Calu3 (cell line): Measurements from ENCODE around the gene EMC8. TPM values are rescaled to one million over a fixed set of nuclear protein-coding genes. Genes with fewer than 3 reads are reported as not detected.

Experiments used
- BruUV-seq: library from RNA; stranded (reverse); fragments of 400-500 nt; replicated peaks from 2 replicates; lab custom pipeline; 2021; lab: Mats Ljungman, UMichigan
- CTCF ChIA-PET: fragments of 300-600 bp; sonication (Branson Sonifier 250); formaldehyde crosslinking; loops from one replicate; lab custom pipeline; 2022; ENCODE audit warnings: antibody characterized with exemption; lab: Charles Lee
- DNase-seq: peaks from one replicate; pipeline ENCODE4 v3.0.0; 2022
- H3K27ac Mint-ChIP-seq: one replicate; pipeline ENCODE4 v1.8.0; 2022; ENCODE audit warnings: mixed read lengths; ENCODE audit not compliant: unreplicated experiment
- H3K27me3 Mint-ChIP-seq: one replicate; pipeline ENCODE4 v1.8.0; 2022; ENCODE audit warnings: mixed read lengths; ENCODE audit not compliant: unreplicated experiment
- H3K36me3 Mint-ChIP-seq: one replicate; pipeline ENCODE4 v1.8.0; 2022; ENCODE audit warnings: mild to moderate bottlenecking, moderate library complexity, mixed read lengths; ENCODE audit not compliant: insufficient read depth, unreplicated experiment
- H3K4me1 Mint-ChIP-seq: one replicate; pipeline ENCODE4 v1.8.0; 2022; ENCODE audit warnings: mild to moderate bottlenecking, low read depth, mixed read lengths; ENCODE audit not compliant: unreplicated experiment
- H3K4me3 Mint-ChIP-seq: one replicate; pipeline ENCODE4 v1.8.0; 2022; ENCODE audit warnings: mild to moderate bottlenecking, low read depth, moderate library complexity, mixed read lengths; ENCODE audit not compliant: unreplicated experiment
- H3K9me3 Mint-ChIP-seq: one replicate; pipeline ENCODE4 v1.8.0; 2022; ENCODE audit warnings: low read depth, mixed read lengths; ENCODE audit not compliant: unreplicated experiment
- intact Hi-C: fragments of 100-400 bp; cut with micrococcal nuclease; formaldehyde crosslinking; loops from one replicate; pipeline ENCODE4 v1.10.0; 2022; ENCODE audit not compliant: unreplicated experiment
- total RNA-seq: library from RNA; stranded (reverse); gene quantifications from 2 replicates; pipeline ENCODE4 v1.2.3, GENCODE V29; 2022
- TF ChIP-seq, protein P1 (sequence below): fragments of 200-600 bp; IDR thresholded peaks from one replicate; pipeline ENCODE4 v1.8.0; 2022; ENCODE audit warnings: antibody characterized with exemption; ENCODE audit not compliant: unreplicated experiment

EMC8 gene
- total RNA-seq, 1 experiment from 2014 or later = 62.7 TPM

DNA sequence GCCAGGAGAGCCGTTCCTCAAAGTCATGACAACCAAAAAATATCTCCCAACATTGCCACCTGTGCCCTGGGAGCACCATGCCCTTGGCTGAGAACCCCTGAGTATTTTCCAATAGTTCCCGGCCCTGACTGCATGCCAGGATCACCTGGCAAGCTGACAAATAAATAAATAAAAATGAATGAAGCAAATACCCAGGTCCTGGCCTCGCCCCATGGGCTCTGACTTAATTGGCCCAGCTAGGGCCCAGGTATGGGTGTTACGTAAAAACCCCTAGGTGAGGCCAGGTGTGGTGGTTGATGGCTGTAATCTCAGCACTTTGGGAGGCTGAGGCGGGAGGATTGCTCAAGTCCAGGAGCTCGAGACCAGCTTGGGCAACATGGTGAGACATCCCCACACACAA is 45.8 kb downstream of the EMC8 start:
- DNase-seq = no peak
- CTCF ChIA-PET = no interaction called here
- intact Hi-C loops = no loop called here
- no peak overlapping the region for H3K27ac Mint-ChIP-seq
- peaks cover 53% of the 10 kb centered on the region for H3K27me3 Mint-ChIP-seq
- TF ChIP-seq, protein P1, sequence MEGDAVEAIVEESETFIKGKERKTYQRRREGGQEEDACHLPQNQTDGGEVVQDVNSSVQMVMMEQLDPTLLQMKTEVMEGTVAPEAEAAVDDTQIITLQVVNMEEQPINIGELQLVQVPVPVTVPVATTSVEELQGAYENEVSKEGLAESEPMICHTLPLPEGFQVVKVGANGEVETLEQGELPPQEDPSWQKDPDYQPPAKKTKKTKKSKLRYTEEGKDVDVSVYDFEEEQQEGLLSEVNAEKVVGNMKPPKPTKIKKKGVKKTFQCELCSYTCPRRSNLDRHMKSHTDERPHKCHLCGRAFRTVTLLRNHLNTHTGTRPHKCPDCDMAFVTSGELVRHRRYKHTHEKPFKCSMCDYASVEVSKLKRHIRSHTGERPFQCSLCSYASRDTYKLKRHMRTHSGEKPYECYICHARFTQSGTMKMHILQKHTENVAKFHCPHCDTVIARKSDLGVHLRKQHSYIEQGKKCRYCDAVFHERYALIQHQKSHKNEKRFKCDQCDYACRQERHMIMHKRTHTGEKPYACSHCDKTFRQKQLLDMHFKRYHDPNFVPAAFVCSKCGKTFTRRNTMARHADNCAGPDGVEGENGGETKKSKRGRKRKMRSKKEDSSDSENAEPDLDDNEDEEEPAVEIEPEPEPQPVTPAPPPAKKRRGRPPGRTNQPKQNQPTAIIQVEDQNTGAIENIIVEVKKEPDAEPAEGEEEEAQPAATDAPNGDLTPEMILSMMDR = no peak
- peaks cover 34% of the 10 kb centered on the region for H3K4me1 Mint-ChIP-seq
- no peaks in the 10 kb centered on the region for H3K9me3 Mint-ChIP-seq
- peaks cover 6% of the 10 kb centered on the region for H3K36me3 Mint-ChIP-seq
- no TSS peak for BruUV-seq
- H3K4me3 Mint-ChIP-seq = no peak overlapping the region

DNA sequence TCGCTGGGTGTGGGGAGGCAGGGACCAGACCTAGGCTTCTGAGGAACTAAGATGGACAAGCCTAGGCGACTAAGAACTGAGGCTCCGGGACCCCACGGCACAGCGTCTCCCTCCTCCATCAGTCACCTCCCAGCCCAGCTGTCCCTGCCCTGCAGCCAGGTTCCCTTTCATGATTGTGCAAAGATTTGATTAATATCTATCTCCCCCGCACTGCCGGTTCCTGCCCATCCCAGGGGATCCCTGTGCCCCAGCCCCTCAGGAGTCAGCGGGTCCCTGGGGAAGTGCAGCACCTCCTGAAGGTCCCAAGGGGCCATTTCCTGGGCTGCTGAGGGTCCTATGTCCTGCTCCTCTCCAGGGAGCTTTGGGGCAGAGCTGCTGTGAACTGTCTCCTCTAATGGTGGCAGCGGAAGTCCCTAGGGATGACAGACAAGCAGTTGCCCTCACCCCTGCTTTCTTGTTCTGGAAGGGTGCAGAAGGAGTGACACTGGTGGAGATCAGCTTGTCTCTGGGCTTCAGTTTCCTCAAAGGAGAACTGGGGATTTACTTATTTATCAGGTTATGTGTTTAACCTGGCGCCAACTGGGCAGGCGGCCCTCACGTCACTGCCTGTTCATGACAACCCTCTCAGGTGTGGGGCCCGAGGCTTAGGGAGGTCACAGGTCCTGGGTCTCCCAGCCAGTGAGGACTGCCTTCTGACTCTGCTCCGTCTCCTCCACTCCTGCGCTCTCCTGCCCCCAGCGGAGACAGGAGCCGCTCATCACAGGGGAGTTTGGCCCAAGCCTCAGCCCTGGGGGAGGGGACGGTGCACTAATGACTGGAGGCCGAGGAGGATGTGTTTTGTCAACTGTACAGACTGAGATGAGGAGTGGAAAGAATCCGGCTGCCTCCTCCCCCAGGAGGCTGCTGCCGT is 46.6 kb downstream of the EMC8 start:
- Mint-ChIP-seq H3K27ac (peak overlapping the region; percentile 9), H3K9me3 (no peaks in the 10 kb centered on the region), H3K4me1 (peaks cover 34% of the 10 kb centered on the region), H3K4me3 (no peak overlapping the region), H3K27me3 (peaks cover 49% of the 10 kb centered on the region), H3K36me3 (peaks cover 6% of the 10 kb centered on the region)
- BruUV-seq = no TSS peak
- DNase-seq = peak; percentile 62
- CTCF ChIA-PET = no interaction called here
- intact Hi-C loops = no loop called here
- TF ChIP-seq, protein P1 = no peak

DNA sequence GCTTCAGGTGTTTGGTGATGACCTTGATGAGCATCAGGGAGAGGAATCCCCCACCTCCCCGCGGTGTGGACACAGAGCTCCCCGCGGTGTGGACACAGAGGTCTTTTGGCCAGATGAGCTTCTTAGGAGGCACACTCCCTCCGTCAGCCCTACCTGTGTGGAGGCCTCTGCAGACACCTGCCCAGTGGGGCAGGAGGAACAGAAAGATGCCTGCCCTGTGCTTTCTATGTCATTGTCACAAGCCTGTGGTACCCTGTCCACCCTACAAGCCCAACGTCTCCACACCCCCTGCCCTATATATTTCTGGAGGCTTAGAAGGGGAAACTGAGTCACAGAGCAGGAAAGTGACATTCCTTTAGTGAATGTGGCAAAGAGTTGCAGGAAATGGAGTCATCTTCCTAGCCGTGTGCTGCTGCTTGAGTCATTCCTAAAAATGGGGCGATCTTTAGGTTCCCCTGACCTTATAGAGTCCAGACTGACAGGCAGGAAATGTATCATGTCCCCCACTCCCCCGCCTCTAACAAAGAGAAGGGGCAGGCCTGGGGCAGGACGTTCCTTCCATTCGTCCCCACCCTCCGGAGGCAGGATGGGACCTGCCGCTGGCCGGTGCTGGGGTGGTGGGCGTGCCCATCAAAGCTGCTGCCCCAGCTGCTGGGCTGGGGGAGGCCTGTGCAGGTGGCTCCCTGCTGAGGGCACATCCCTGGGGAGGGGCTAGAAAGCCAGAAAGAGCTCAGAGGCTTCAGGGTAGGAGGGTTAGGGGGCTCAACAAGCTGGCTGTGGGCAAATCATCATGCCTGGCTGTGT is 47.4 kb downstream of the EMC8 start:
- Mint-ChIP-seq H3K27ac (no peak overlapping the region), H3K9me3 (no peaks in the 10 kb centered on the region), H3K4me3 (peak overlapping the region; percentile 91), H3K36me3 (peaks cover 6% of the 10 kb centered on the region), H3K4me1 (peaks cover 35% of the 10 kb centered on the region), H3K27me3 (peaks cover 49% of the 10 kb centered on the region)
- CTCF ChIA-PET = no interaction called here
- intact Hi-C loops = loop anchor here (2.0 kb wide), 1 partner anchor 33 kb away; no protein-coding TSS in a partner anchor
- no peak for DNase-seq
- TF ChIP-seq, protein P1 = no peak
- BruUV-seq = no TSS peak

DNA sequence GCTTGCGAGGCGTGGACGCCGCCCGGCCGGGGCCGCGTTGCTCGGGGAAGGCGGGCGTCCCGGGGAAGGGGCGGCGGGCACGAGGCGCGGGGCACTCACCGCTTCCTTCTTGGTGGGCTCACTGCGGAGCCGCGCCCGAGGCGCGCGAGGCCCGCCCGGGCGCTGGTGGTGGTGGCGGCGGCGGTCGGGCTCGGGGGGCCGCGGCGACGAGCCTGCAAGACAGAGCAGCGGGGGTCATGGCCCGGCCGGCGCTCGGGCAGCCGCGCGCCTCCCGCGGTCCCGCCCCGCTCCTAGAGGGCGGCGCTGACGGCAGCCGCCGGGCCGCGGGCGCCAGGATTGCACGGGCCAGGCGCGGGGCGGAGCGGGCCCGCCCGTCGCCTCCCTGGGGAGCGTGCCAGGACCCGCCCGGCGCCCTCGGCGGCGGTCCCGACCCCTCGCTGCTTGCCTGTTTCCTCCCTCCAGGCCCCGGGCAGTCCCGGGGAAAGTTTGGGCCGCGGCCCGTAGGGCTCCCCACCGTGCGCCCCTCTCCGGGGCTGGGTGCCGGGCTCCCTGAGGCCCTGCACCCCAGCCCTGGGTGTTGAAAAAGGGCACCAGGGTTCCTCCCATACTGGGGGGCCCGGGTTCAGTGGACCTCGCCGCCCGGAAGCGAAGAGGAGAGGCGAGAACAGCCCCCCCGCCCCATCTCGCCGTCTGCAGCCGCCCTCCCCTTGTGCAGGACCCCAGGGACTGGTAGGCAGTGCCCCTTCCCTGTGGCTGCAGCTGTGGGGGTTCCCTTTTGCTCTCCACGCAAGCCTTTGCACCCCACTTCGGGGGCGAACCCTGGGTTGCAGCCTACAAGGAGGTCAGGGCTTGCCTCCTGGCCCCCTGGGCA is 48.3 kb downstream of the EMC8 start, which contains the start of gene C16orf74:
C16orf74 (minus strand) TSS at position 270 of the 871 bp plus-strand sequence. CDS start 15,879 bp downstream, outside the sequence.
- peak within 1 kb of the TSS; percentile 91 for H3K4me3 Mint-ChIP-seq
- DNase-seq = peak; percentile 51
- H3K27ac Mint-ChIP-seq = no peak within 1 kb of the TSS
- intact Hi-C loops = loop anchor here (2.0 kb wide), 1 partner anchor 32 kb away; no protein-coding TSS in a partner anchor
- peaks cover 43% of the 10 kb centered on the region for H3K27me3 Mint-ChIP-seq
- no TSS peak for BruUV-seq
- H3K4me1 Mint-ChIP-seq = peaks cover 41% of the 10 kb centered on the region
- H3K36me3 Mint-ChIP-seq = peaks cover 12% of the 10 kb centered on the region
- CTCF ChIA-PET = interaction anchor here (0.8 kb wide), 1 partner anchor 104 kb away, joined by 3 read pairs; no protein-coding TSS in a partner anchor
- TF ChIP-seq, protein P1 = no peak
- no peaks in the 10 kb centered on the region for H3K9me3 Mint-ChIP-seq
